ENCODE results near the gene HCAR3. TPM values are rescaled to one million over a fixed set of nuclear protein-coding genes. Genes with fewer than 3 reads are reported as not detected.
A peak's percentile ranks its signal among the peaks of the same experiment; 100 is the strongest.

HCAR3 gene
- total and polyA plus RNA-seq, 2 of the 13 experiments (the other 11 are each of a cell fraction or from before 2014, with no cell fraction given) = 0.11 to 12.8 TPM

DNA sequence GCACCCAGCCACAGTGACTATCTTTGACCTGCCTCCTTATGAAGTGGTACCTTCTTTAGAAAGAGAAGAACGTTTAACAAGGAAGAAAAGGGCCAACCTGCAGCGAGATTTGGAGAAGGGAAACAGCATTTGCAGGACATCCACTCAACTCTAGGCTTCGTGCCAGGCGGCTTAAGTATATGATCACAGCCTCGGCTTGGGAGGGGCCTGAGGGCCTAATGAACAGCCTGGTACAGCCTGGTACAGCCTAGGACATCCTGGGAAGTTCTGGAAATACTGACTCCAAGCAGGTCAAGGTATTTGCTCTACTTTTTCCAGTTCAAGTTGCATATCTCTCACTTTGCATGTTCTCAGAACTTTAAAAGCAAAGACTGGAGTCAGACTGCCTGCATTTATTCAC is 29.5 kb downstream of the HCAR3 start:
- ChIA-PET CTCF (ENCODE audit: low intra/inter-chr PET ratio, low total read pairs) (no interaction called here), POLR2A (no interaction called here)
- H2AFZ ChIP-seq (ENCODE audit: low read length) = no peak overlapping the region
- intact Hi-C loops (cut with micrococcal nuclease; ENCODE audit: unreplicated experiment) (no loop called here), in situ Hi-C loops (cut with HindIII; ENCODE audit: extremely low pct_ligation_motif_present, low pct_unique_long_range_greater_than_20kb) (no loop called here)
- 12% methylated on average over 5 of the region's 5 CpGs for WGBS (ENCODE audit: low lambda C conversion rate)
- H4K20me1 ChIP-seq (ENCODE audit: insufficient read depth, low read length) = no peaks in the 10 kb centered on the region
- H3K9ac ChIP-seq (ENCODE audit: insufficient read depth, low read depth, low read length) = no peak overlapping the region
- H3K4me3 ChIP-seq (replicated peaks in 1 of 3; ENCODE audit: insufficient read depth in 1 of 3, low read depth in 2 of 3, low read length in 3 of 3) = no peak overlapping the region
- H3K27ac ChIP-seq (ENCODE audit: extremely low read length, insufficient read depth, low read length) = no peak overlapping the region
- H3K4me2 ChIP-seq (ENCODE audit: low read depth, low read length) = peak overlapping the region; percentile 6; the same call in 1 of the 2 replicates
- DNase-seq (ENCODE audit: low spot score) (no peak), FAIRE-seq (no peak), ATAC-seq (0 out of 3 replicates have a peak, but pooled peaks have one; percentile 26)
- H3K27me3 ChIP-seq (ENCODE audit: control insufficient read depth in 1 of 2, insufficient read depth in 2 of 2, low read length in 2 of 2) = no peaks in the 10 kb centered on the region; a peak in 1 of 5 replicates
- no peaks in the 10 kb centered on the region for H3K79me2 ChIP-seq (ENCODE audit: insufficient read depth, low read length)
- H3K36me3 ChIP-seq (replicated peaks in 1 of 2; ENCODE audit: control insufficient read depth in 1 of 2, insufficient read depth in 2 of 2, low read length in 2 of 2) = no peaks in the 10 kb centered on the region
- H3K4me1 ChIP-seq (ENCODE audit: insufficient read depth, low read length) = peaks cover 55% of the 10 kb centered on the region
- H3K9me3 ChIP-seq (ENCODE audit: low read length) = no peaks in the 10 kb centered on the region
- no TSS peak for BruUV-seq (replicated peaks)
- TF ChIP-seq E2F1 (CRISPR knock-in tag; IDR thresholded peaks at IDR 0.05) (no peak), ZNF274 (CRISPR knock-in tag; IDR thresholded peaks at IDR 0.05) (no peak), ZNF343 (CRISPR knock-in tag; IDR thresholded peaks at IDR 0.05) (no peak), KDM2A (CRISPR knock-in tag; IDR thresholded peaks at IDR 0.05; ENCODE audit: borderline replicate concordance, low read depth) (no peak), CHCHD3 (CRISPR knock-in tag; IDR thresholded peaks at IDR 0.05) (no peak), RBM22 (optimal IDR thresholded peaks at IDR 0.05; ENCODE audit: low read length) (no peak), HMGXB4 (CRISPR knock-in tag; IDR thresholded peaks at IDR 0.05; ENCODE audit: borderline replicate concordance in 1 of 2, low read depth in 1 of 2) (no peak), PITX1 (CRISPR knock-in tag; IDR thresholded peaks at IDR 0.05) (no peak), FOXC1 (CRISPR knock-in tag; IDR thresholded peaks at IDR 0.05; ENCODE audit: borderline replicate concordance) (no peak), ZNF788 (CRISPR knock-in tag; IDR thresholded peaks at IDR 0.05; ENCODE audit: borderline replicate concordance) (no peak)
- TF ChIP-seq, protein P1, sequence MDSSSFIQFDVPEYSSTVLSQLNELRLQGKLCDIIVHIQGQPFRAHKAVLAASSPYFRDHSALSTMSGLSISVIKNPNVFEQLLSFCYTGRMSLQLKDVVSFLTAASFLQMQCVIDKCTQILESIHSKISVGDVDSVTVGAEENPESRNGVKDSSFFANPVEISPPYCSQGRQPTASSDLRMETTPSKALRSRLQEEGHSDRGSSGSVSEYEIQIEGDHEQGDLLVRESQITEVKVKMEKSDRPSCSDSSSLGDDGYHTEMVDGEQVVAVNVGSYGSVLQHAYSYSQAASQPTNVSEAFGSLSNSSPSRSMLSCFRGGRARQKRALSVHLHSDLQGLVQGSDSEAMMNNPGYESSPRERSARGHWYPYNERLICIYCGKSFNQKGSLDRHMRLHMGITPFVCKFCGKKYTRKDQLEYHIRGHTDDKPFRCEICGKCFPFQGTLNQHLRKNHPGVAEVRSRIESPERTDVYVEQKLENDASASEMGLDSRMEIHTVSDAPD (CRISPR knock-in tag; IDR thresholded peaks at IDR 0.05) = no peak
- TF ChIP-seq, protein P2, sequence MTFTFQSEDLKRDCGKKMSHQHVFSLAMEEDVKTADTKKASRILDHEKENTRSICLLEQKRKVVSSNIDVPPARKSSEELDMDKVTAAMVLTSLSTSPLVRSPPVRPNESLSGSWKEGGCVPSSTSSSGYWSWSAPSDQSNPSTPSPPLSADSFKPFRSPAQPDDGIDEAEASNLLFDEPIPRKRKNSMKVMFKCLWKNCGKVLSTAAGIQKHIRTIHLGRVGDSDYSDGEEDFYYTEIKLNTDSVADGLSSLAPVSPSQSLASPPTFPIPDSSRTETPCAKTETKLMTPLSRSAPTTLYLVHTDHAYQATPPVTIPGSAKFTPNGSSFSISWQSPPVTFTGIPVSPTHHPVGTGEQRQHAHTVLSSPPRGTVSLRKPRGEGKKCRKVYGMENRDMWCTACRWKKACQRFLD (CRISPR knock-in tag; IDR thresholded peaks at IDR 0.05; ENCODE audit: borderline replicate concordance) = no peak
- TF ChIP-seq, protein P3, sequence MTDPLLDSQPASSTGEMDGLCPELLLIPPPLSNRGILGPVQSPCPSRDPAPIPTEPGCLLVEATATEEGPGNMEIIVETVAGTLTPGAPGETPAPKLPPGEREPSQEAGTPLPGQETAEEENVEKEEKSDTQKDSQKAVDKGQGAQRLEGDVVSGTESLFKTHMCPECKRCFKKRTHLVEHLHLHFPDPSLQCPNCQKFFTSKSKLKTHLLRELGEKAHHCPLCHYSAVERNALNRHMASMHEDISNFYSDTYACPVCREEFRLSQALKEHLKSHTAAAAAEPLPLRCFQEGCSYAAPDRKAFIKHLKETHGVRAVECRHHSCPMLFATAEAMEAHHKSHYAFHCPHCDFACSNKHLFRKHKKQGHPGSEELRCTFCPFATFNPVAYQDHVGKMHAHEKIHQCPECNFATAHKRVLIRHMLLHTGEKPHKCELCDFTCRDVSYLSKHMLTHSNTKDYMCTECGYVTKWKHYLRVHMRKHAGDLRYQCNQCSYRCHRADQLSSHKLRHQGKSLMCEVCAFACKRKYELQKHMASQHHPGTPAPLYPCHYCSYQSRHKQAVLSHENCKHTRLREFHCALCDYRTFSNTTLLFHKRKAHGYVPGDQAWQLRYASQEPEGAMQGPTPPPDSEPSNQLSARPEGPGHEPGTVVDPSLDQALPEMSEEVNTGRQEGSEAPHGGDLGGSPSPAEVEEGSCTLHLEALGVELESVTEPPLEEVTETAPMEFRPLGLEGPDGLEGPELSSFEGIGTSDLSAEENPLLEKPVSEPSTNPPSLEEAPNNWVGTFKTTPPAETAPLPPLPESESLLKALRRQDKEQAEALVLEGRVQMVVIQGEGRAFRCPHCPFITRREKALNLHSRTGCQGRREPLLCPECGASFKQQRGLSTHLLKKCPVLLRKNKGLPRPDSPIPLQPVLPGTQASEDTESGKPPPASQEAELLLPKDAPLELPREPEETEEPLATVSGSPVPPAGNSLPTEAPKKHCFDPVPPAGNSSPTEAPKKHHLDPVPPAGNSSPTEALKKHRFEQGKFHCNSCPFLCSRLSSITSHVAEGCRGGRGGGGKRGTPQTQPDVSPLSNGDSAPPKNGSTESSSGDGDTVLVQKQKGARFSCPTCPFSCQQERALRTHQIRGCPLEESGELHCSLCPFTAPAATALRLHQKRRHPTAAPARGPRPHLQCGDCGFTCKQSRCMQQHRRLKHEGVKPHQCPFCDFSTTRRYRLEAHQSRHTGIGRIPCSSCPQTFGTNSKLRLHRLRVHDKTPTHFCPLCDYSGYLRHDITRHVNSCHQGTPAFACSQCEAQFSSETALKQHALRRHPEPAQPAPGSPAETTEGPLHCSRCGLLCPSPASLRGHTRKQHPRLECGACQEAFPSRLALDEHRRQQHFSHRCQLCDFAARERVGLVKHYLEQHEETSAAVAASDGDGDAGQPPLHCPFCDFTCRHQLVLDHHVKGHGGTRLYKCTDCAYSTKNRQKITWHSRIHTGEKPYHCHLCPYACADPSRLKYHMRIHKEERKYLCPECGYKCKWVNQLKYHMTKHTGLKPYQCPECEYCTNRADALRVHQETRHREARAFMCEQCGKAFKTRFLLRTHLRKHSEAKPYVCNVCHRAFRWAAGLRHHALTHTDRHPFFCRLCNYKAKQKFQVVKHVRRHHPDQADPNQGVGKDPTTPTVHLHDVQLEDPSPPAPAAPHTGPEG (CRISPR knock-in tag; IDR thresholded peaks at IDR 0.05) = no peak
